OCI-LY3 (cell line): ENCODE measurements around the gene SLC4A4.

Experiments
- H2AFZ ChIP-seq: fragments of 200-600, 300-600 bp; shearing (Covaris generic); 2 replicates; pipeline ENCODE4 v1.6.0; 2014; ENCODE audit warnings: antibody characterized with exemption, low read depth, low read length
- H3K27ac ChIP-seq: fragments of 200-600, 300-600 bp; sonication (generic); 2 replicates; pipeline ENCODE4 v1.5.1; 2014; ENCODE audit warnings: mild to moderate bottlenecking, low read length, moderate library complexity, mixed read lengths
- H3K27me3 ChIP-seq: fragments of 200-600, 300-600 bp; sonication (generic); 2 replicates; pipeline ENCODE4 v1.6.1; 2014; ENCODE audit warnings: low read depth, low read length, mixed read lengths
- H3K36me3 ChIP-seq: fragments of 200-600, 300-600 bp; sonication (generic); replicated peaks from 2 replicates; pipeline ENCODE3; 2014; ENCODE audit warnings: low read depth, low read length, mixed read lengths
- H3K4me1 ChIP-seq: fragments of 300-600, 200-600 bp; sonication (generic); 2 replicates; pipeline ENCODE4 v1.6.1; 2014; ENCODE audit warnings: low read length, mixed read lengths
- H3K4me2 ChIP-seq: fragments of 200-600, 300-600 bp; sonication (generic); 2 replicates; pipeline ENCODE4 v1.6.1; 2014; ENCODE audit warnings: low read length, mixed read lengths
- H3K4me3 ChIP-seq: fragments of 300-600, 200-600 bp; sonication (generic); 2 replicates; pipeline ENCODE4 v1.5.1; 2014; ENCODE audit warnings: antibody characterized with exemption, mild to moderate bottlenecking, low read length, moderate library complexity
- H3K79me2 ChIP-seq: fragments of 300-600, 200-600 bp; shearing (Covaris generic); 2 replicates; pipeline ENCODE4 v1.6.1; 2014; ENCODE audit warnings: mild to moderate bottlenecking, low read length, mixed read lengths
- H3K9ac ChIP-seq: fragments of 300-600, 200-600 bp; shearing (Covaris generic); 2 replicates; pipeline ENCODE4 v1.6.0; 2014; ENCODE audit warnings: mild to moderate bottlenecking, low read length, moderate library complexity
- H3K9me3 ChIP-seq: fragments of 200-600, 300-600 bp; shearing (Covaris generic); 2 replicates; pipeline ENCODE4 v1.6.1; 2014; ENCODE audit warnings: low read length, mixed read lengths; ENCODE audit not compliant: insufficient read depth
- H4K20me1 ChIP-seq: fragments of 200-600, 300-600 bp; sonication (generic); 2 replicates; pipeline ENCODE4 v1.6.1; 2016; ENCODE audit warnings: low read length, mixed read lengths; ENCODE audit not compliant: insufficient read depth
- CTCF ChIP-seq: fragments of 200-600, 300-600 bp; sonication (generic); IDR thresholded peaks from 2 replicates; pipeline ENCODE4 v1.5.1; 2014; ENCODE audit warnings: antibody characterized with exemption, low read length, low read depth
- EZH2phosphoT487 ChIP-seq: fragments of 200-600 bp; shearing (Covaris generic); IDR thresholded peaks from 2 replicates; pipeline ENCODE4 v1.6.1; 2018; ENCODE audit warnings: antibody characterized with exemption, mixed run types, low read depth

The SLC4A4 gene

GRCh38 chr4:71300964-71301363, 37.9 kb upstream of the SLC4A4 start:
- no peak overlapping the region for H3K4me3 ChIP-seq
- no peaks in the 10 kb centered on the region for H3K79me2 ChIP-seq
- no peaks in the 10 kb centered on the region for H4K20me1 ChIP-seq
- H3K27ac ChIP-seq = no peak overlapping the region
- H3K9me3 ChIP-seq = no peaks in the 10 kb centered on the region
- TF ChIP-seq EZH2phosphoT487 = no peak
- no peak for TF ChIP-seq CTCF
- H3K27me3 ChIP-seq = no peaks in the 10 kb centered on the region; the same call in 1 of the 2 replicates
- no peak overlapping the region for H3K4me2 ChIP-seq
- no peak overlapping the region for H3K9ac ChIP-seq
- no peaks in the 10 kb centered on the region for H3K36me3 ChIP-seq
- peaks cover 11% of the 10 kb centered on the region for H3K4me1 ChIP-seq
- H2AFZ ChIP-seq = no peak overlapping the region

- Histone ChIP-seq H3K36me3 (no peaks in the 10 kb centered on the region), H3K79me2 (no peaks in the 10 kb centered on the region), H2AFZ (no peak overlapping the region), H4K20me1 (no peaks in the 10 kb centered on the region), H3K9me3 (no peaks in the 10 kb centered on the region), H3K4me2 (no peak overlapping the region), H3K27ac (no peak overlapping the region), H3K4me3 (no peak overlapping the region), H3K4me1 (peaks cover 16% of the 10 kb centered on the region), H3K27me3 (no peaks in the 10 kb centered on the region; the same call in 1 of the 2 replicates), H3K9ac (no peak overlapping the region)
- no peak for TF ChIP-seq CTCF
- no peak for TF ChIP-seq EZH2phosphoT487
These were observed 35.5 kb upstream of the SLC4A4 start for GRCh38 chr4:71303287-71303686.

- no peak overlapping the region for H3K4me2 ChIP-seq
- H2AFZ ChIP-seq = no peak overlapping the region
- H4K20me1 ChIP-seq = no peaks in the 10 kb centered on the region
- H3K36me3 ChIP-seq = no peaks in the 10 kb centered on the region
- no peaks in the 10 kb centered on the region; the same call in 1 of the 2 replicates for H3K27me3 ChIP-seq
- H3K9me3 ChIP-seq = no peaks in the 10 kb centered on the region
- TF ChIP-seq CTCF (no peak), EZH2phosphoT487 (no peak)
- no peak overlapping the region for H3K9ac ChIP-seq
- no peak overlapping the region for H3K4me3 ChIP-seq
- no peak overlapping the region for H3K27ac ChIP-seq
- peaks cover 16% of the 10 kb centered on the region for H3K4me1 ChIP-seq
- no peaks in the 10 kb centered on the region for H3K79me2 ChIP-seq
These were observed 35.0 kb upstream of the SLC4A4 start for GRCh38 chr4:71303850-71304249.

GRCh38 chr4:71304289-71304850, 34.5 kb upstream of the SLC4A4 start:
- no peak overlapping the region for H2AFZ ChIP-seq
- H3K9ac ChIP-seq = no peak overlapping the region
- H4K20me1 ChIP-seq = no peaks in the 10 kb centered on the region
- no peaks in the 10 kb centered on the region for H3K36me3 ChIP-seq
- H3K27me3 ChIP-seq = no peaks in the 10 kb centered on the region; the same call in 1 of the 2 replicates
- H3K27ac ChIP-seq = no peak overlapping the region
- H3K4me1 ChIP-seq = peaks cover 16% of the 10 kb centered on the region
- no peak overlapping the region for H3K4me3 ChIP-seq
- no peaks in the 10 kb centered on the region for H3K9me3 ChIP-seq
- no peak overlapping the region for H3K4me2 ChIP-seq
- H3K79me2 ChIP-seq = no peaks in the 10 kb centered on the region
- TF ChIP-seq EZH2phosphoT487 (no peak), CTCF (no peak)
